ENCODE results near the gene PZP.

Gene PZP

GRCh38 chr12:9132008-9132535 is 76.1 kb downstream of the PZP start:
- no peak for DNase-seq (ENCODE audit: low read depth in 1 of 2, low spot score in 1 of 2)
- no peak for TF ChIP-seq JUND (IDR thresholded peaks at IDR 0.05; ENCODE audit: low read depth)
- in situ Hi-C loops (cut with HindIII; ENCODE audit: low pct_unique_long_range_greater_than_20kb, low sequenced_read_pairs): no loop called here

- TF ChIP-seq JUND (IDR thresholded peaks at IDR 0.05; ENCODE audit: low read depth): no peak
- in situ Hi-C loops (cut with HindIII; ENCODE audit: low pct_unique_long_range_greater_than_20kb, low sequenced_read_pairs): no loop called here
- DNase-seq (ENCODE audit: low read depth in 1 of 2, low spot score in 1 of 2): no peak
Observed at GRCh38 chr12:9130244-9130643, 78.0 kb downstream of the PZP start.

GRCh38 chr12:9127936-9128663 is 80.1 kb downstream of the PZP start:
- in situ Hi-C loops (cut with HindIII; ENCODE audit: low pct_unique_long_range_greater_than_20kb, low sequenced_read_pairs): no loop called here
- DNase-seq (ENCODE audit: low read depth in 1 of 2, low spot score in 1 of 2): no peak
- TF ChIP-seq JUND (IDR thresholded peaks at IDR 0.05; ENCODE audit: low read depth): no peak

DNA sequence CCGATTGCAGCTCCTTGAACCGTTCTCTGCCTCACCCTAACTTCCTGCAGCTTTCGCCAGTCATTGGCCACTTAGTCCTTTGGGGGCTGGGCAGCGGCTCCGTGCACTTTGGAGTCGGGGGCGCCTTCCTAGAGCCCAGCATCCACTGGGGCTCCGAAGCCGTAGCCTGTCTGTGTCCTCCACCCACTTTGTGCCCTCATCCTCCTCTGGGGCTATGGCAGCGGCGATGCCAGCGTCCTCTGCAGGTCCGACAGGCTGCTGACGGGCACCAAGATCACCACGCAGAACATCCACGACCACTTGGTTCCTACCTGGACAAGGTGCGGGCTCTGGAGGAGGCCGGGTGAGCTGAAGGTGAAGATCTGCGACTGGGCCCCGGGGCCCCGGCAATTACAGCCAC is 80.7 kb downstream of the PZP start:
- no peak for TF ChIP-seq JUND (IDR thresholded peaks at IDR 0.05; ENCODE audit: low read depth)
- DNase-seq (ENCODE audit: low read depth in 1 of 2, low spot score in 1 of 2): no peak
- in situ Hi-C loops (cut with HindIII; ENCODE audit: low pct_unique_long_range_greater_than_20kb, low sequenced_read_pairs): no loop called here

GRCh38 chr12:9124383-9125031 is 83.7 kb downstream of the PZP start:
- no peak for TF ChIP-seq JUND (IDR thresholded peaks at IDR 0.05; ENCODE audit: low read depth)
- in situ Hi-C loops (cut with HindIII; ENCODE audit: low pct_unique_long_range_greater_than_20kb, low sequenced_read_pairs): no loop called here
- DNase-seq (ENCODE audit: low read depth in 1 of 2, low spot score in 1 of 2): no peak

DNA sequence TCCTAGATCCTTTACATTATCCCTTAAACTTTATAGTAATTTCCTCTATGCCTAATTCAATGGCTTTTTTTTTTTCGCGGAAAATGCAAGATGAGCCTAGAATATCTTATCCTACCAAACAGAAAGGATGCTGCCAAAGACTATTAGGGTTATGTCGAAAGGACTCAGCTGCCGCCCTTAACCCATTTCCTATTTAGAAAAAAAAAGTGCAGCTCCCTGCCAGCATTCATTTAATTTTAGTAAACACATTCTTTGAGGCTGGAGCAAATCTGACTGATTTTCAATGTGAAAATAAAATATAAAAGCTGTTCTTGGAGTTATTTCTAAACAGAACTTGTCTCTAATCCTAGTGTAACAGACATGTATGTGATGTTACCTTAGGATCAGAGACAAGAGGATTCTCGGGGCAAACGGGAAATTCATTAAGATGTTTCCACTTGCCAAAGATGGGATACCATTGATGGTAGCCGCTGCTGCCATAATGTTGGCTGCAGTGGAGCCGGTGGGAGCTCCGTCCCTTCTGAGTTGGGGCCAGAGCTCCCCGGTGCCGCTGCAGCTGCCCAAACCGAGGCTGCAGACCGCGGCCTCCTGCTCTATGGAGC is 84.3 kb downstream of the PZP start:
- in situ Hi-C loops (cut with HindIII; ENCODE audit: low pct_unique_long_range_greater_than_20kb, low sequenced_read_pairs): no loop called here
- TF ChIP-seq JUND (IDR thresholded peaks at IDR 0.05; ENCODE audit: low read depth): no peak
- no peak for DNase-seq (ENCODE audit: low read depth in 1 of 2, low spot score in 1 of 2)

DNA sequence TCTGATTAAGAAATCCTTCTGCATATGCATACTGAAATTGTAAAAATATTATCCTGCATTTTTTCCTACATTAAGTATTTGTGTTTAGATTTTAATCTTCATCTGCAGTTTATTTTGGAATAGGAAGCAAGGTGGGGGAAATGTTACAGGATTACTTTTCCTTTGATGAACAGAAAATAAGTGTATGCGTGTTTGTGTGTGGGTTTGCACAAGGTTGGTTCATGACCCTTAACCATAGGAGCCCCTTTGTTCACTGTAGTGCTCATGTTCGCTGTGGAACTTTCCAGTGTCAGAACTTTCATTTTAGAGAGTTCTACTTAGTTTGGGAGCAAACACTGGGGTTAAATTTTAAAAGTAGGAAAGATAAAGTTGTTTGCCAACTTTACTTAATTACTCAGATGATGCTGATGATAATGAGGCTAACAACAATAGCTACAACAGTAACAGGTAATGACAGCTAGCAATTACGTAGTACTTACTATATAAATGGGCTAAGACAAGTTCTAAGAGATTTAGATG is 86.0 kb downstream of the PZP start:
- in situ Hi-C loops (cut with HindIII; ENCODE audit: low pct_unique_long_range_greater_than_20kb, low sequenced_read_pairs): no loop called here
- TF ChIP-seq JUND (IDR thresholded peaks at IDR 0.05; ENCODE audit: low read depth): no peak
- no peak for DNase-seq (ENCODE audit: low read depth in 1 of 2, low spot score in 1 of 2)

DNA sequence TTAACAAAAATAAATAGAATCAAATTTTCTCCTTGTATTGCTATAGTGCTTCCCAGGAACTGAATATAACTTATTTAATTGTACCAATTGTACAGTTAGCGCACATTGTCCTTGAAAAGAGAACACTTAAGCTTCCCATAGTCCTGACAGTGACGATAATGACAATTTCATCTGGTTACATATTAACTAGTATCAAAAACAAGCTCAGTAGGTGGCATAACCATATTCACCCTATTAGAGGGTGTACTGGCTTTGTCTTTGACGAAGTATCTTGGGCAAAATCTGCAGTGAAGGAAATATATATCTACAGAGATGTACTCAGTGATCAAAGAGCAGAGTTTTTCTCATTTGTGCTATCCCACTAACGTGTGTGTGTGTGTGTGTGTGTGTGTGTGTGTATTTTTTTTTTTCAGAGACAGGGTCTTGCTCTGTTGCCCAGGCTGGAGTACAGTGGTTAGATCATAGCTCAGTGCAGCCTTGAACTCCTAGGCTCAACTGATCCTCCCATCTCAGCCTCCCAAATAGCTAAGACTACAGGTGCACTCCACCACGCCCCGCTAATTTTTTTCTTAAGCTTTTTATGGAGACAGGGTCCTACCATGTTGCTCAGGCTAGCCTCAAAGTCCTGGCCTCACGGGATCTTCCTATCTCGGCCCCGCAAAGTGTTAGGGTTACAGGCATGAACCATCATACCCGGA is 87.6 kb downstream of the PZP start:
- in situ Hi-C loops (cut with HindIII; ENCODE audit: low pct_unique_long_range_greater_than_20kb, low sequenced_read_pairs): no loop called here
- DNase-seq (ENCODE audit: low read depth in 1 of 2, low spot score in 1 of 2): no peak
- no peak for TF ChIP-seq JUND (IDR thresholded peaks at IDR 0.05; ENCODE audit: low read depth)

GRCh38 chr12:9118158-9118557 is 90.0 kb downstream of the PZP start:
- TF ChIP-seq JUND (IDR thresholded peaks at IDR 0.05; ENCODE audit: low read depth): no peak
- in situ Hi-C loops (cut with HindIII; ENCODE audit: low pct_unique_long_range_greater_than_20kb, low sequenced_read_pairs): no loop called here
- no peak for DNase-seq (ENCODE audit: low read depth in 1 of 2, low spot score in 1 of 2)

GRCh38 chr12:9115731-9116559 is 92.2 kb downstream of the PZP start, which contains the start of gene A2M:
A2M (minus strand) TSS chr12:9115919; CDS start chr12:9115849, 70 bp downstream.
- no peak for DNase-seq (ENCODE audit: low read depth in 1 of 2, low spot score in 1 of 2)
- in situ Hi-C loops (cut with HindIII; ENCODE audit: low pct_unique_long_range_greater_than_20kb, low sequenced_read_pairs): no loop called here
- no peak for TF ChIP-seq JUND (IDR thresholded peaks at IDR 0.05; ENCODE audit: low read depth)

- in situ Hi-C loops (cut with HindIII; ENCODE audit: low pct_unique_long_range_greater_than_20kb, low sequenced_read_pairs): no loop called here
- no peak for TF ChIP-seq JUND (IDR thresholded peaks at IDR 0.05; ENCODE audit: low read depth)
- DNase-seq (ENCODE audit: low read depth in 1 of 2, low spot score in 1 of 2): no peak
Observed at GRCh38 chr12:9114946-9115345, 93.2 kb downstream of the PZP start.

DNA sequence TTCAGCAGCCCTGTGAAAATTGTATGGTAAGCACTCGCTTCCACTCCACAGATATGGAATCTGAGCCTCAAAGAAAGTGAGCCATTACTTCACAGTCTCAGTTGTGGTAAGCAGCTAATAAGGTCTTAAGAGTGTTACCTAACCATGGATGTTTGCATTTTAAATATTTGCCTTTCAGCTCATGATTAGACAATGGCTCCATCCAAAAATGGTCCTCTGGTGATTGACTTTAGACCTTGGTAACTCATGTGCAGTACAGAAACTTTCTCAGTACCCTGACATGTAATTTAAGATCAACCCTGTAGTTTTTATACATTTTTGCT is 94.2 kb downstream of the PZP start:
- in situ Hi-C loops (cut with HindIII; ENCODE audit: low pct_unique_long_range_greater_than_20kb, low sequenced_read_pairs): no loop called here

More for the DNA sequence above, 94.2 kb downstream of the PZP start:
- no peak for TF ChIP-seq JUND (IDR thresholded peaks at IDR 0.05; ENCODE audit: low read depth)
- no peak for DNase-seq (ENCODE audit: low read depth in 1 of 2, low spot score in 1 of 2)

Data from T47D (cell line).